Calu3 (cell line): Measurements from ENCODE around the gene WASHC4. TPM values are rescaled to one million over a fixed set of nuclear protein-coding genes. Genes with fewer than 3 reads are reported as not detected.

ENCODE experiments used
- BruUV-seq: library from RNA; stranded (reverse); fragments of 400-500 nt; replicated peaks from 2 replicates; lab custom pipeline; 2021; lab: Mats Ljungman, UMichigan
- CTCF ChIA-PET: fragments of 300-600 bp; sonication (Branson Sonifier 250); formaldehyde crosslinking; loops from one replicate; lab custom pipeline; 2022; ENCODE audit warnings: antibody characterized with exemption; lab: Charles Lee
- DNase-seq: peaks from one replicate; pipeline ENCODE4 v3.0.0; 2022
- H3K27ac Mint-ChIP-seq: one replicate; pipeline ENCODE4 v1.8.0; 2022; ENCODE audit warnings: mixed read lengths; ENCODE audit not compliant: unreplicated experiment
- H3K27me3 Mint-ChIP-seq: one replicate; pipeline ENCODE4 v1.8.0; 2022; ENCODE audit warnings: mixed read lengths; ENCODE audit not compliant: unreplicated experiment
- H3K36me3 Mint-ChIP-seq: one replicate; pipeline ENCODE4 v1.8.0; 2022; ENCODE audit warnings: mild to moderate bottlenecking, moderate library complexity, mixed read lengths; ENCODE audit not compliant: insufficient read depth, unreplicated experiment
- H3K4me1 Mint-ChIP-seq: one replicate; pipeline ENCODE4 v1.8.0; 2022; ENCODE audit warnings: mild to moderate bottlenecking, low read depth, mixed read lengths; ENCODE audit not compliant: unreplicated experiment
- H3K4me3 Mint-ChIP-seq: one replicate; pipeline ENCODE4 v1.8.0; 2022; ENCODE audit warnings: mild to moderate bottlenecking, low read depth, moderate library complexity, mixed read lengths; ENCODE audit not compliant: unreplicated experiment
- H3K9me3 Mint-ChIP-seq: one replicate; pipeline ENCODE4 v1.8.0; 2022; ENCODE audit warnings: low read depth, mixed read lengths; ENCODE audit not compliant: unreplicated experiment
- intact Hi-C: fragments of 100-400 bp; cut with micrococcal nuclease; formaldehyde crosslinking; loops from one replicate; pipeline ENCODE4 v1.10.0; 2022; ENCODE audit not compliant: unreplicated experiment
- total RNA-seq: library from RNA; stranded (reverse); gene quantifications from 2 replicates; pipeline ENCODE4 v1.2.3, GENCODE V29; 2022
- TF ChIP-seq, protein P1 (sequence below): fragments of 200-600 bp; IDR thresholded peaks from one replicate; pipeline ENCODE4 v1.8.0; 2022; ENCODE audit warnings: antibody characterized with exemption; ENCODE audit not compliant: unreplicated experiment

Gene WASHC4
- total RNA-seq, 1 experiment from 2014 or later = 73.0 TPM

DNA sequence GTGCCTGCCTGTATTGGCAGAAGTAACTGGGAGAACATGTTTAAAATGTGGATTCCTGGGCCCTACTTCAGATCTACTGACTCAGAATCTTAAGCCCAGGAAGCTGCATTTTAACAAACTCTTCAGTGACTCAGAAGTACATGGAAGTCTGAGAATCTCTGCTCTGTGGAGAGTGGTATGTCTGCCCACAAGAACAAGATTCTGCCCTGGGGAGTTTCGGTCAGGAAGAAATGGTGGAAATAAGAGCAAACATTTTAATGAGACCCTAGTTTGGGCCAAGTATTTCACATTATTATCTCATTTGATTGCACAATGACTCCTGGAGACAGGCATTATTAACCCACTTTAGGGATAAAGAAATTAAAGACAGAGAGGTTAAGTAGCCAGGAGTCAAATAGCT is 31.4 kb upstream of the WASHC4 start:
- Mint-ChIP-seq H3K4me3 (no peak overlapping the region), H3K27ac (no peak overlapping the region), H3K4me1 (no peaks in the 10 kb centered on the region), H3K36me3 (no peaks in the 10 kb centered on the region), H3K9me3 (no peaks in the 10 kb centered on the region), H3K27me3 (no peaks in the 10 kb centered on the region)
- CTCF ChIA-PET = no interaction called here
- no peak for DNase-seq
- TF ChIP-seq, protein P1, sequence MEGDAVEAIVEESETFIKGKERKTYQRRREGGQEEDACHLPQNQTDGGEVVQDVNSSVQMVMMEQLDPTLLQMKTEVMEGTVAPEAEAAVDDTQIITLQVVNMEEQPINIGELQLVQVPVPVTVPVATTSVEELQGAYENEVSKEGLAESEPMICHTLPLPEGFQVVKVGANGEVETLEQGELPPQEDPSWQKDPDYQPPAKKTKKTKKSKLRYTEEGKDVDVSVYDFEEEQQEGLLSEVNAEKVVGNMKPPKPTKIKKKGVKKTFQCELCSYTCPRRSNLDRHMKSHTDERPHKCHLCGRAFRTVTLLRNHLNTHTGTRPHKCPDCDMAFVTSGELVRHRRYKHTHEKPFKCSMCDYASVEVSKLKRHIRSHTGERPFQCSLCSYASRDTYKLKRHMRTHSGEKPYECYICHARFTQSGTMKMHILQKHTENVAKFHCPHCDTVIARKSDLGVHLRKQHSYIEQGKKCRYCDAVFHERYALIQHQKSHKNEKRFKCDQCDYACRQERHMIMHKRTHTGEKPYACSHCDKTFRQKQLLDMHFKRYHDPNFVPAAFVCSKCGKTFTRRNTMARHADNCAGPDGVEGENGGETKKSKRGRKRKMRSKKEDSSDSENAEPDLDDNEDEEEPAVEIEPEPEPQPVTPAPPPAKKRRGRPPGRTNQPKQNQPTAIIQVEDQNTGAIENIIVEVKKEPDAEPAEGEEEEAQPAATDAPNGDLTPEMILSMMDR = no peak
- intact Hi-C loops = no loop called here
- no TSS peak for BruUV-seq

DNA sequence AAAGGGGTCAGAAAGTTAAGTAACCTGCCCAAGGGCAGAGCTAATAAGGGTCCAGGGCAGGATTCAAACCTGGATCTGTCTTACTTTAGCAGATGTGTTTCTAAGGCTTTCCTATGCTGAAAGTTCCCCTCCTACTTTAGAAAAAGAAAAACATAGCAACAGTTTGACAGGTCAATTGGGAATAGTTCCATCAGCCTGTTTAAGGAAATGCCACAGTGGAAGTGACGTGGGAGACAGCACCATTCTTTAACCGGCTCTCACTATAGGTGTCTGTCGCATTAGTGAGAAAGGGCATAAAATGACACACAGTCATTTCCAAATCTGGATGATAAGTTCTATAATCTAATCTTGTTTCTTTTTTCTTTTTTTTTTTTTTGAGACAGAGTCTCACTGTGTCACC is 30.6 kb upstream of the WASHC4 start:
- TF ChIP-seq, protein P1 = no peak
- no peaks in the 10 kb centered on the region for H3K9me3 Mint-ChIP-seq
- no peaks in the 10 kb centered on the region for H3K27me3 Mint-ChIP-seq
- no peak for DNase-seq
- no peak overlapping the region for H3K27ac Mint-ChIP-seq
- intact Hi-C loops = no loop called here
- H3K4me1 Mint-ChIP-seq = peaks cover 1% of the 10 kb centered on the region
- no peaks in the 10 kb centered on the region for H3K36me3 Mint-ChIP-seq
- BruUV-seq = no TSS peak
- CTCF ChIA-PET = no interaction called here
- no peak overlapping the region for H3K4me3 Mint-ChIP-seq

DNA sequence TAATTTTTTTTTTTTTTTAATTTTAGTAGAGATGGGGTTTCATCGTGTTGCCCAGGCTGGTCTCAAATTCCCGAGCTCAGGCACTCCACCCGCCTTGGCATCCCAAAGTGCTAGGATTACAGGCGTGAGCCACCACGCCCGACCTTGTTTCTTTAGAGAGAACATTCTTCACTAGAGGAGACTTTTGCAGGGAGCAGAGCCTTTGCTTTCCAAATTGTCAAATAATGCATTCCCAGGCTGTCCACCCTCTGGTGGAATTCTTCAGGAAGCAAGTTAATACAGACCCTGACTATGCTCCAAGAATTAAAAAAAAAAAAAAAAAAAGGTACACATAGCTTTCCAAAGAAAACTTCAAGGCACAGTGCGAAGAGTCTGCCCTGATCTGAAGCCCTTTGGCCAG is 30.1 kb upstream of the WASHC4 start:
- Mint-ChIP-seq H3K27me3 (no peaks in the 10 kb centered on the region), H3K9me3 (no peaks in the 10 kb centered on the region), H3K4me3 (no peak overlapping the region), H3K27ac (no peak overlapping the region), H3K4me1 (peaks cover 7% of the 10 kb centered on the region), H3K36me3 (no peaks in the 10 kb centered on the region)
- CTCF ChIA-PET = no interaction called here
- no TSS peak for BruUV-seq
- intact Hi-C loops = no loop called here
- DNase-seq = no peak
- TF ChIP-seq, protein P1 = no peak

DNA sequence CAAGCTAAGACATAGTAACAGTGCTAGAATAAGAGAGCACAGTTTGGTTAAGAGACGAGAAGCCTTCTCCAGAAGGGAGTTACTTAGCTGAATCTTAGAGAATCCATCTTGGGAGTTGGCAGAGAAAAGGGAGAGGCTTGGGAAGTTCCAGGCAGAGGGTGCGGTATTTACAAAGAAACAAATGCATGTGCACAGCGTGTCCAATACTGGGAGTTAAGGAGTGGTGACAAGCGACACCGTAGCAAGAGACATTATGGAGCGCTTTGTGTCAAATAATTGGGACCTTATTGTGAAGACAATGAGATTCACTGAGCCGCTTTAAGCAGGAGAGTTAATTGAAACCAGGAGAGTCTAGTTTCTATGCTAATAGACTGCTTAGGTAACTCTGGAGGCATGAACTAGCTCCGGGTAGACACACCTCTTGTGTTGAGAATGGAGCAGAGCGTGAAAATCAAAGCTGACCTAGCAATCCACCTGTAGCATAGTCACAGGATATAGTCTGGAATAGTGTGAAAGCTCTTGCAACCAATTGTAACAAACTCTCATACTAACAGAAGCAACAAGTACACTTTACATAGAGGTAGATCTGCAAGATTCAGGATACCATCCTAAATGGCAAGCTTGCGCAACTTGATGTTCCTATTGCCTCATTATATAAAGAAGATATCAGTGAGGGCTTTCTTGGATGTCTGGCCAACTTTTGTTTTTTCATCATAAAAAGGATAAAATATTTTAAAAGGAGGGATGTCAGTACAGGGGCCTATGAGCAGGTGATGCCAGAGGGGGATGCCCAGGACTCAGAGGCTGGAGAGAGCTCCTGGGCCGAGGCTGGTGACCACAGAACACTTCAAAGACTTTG is 28.6 kb upstream of the WASHC4 start:
- Mint-ChIP-seq H3K27ac (no peak overlapping the region), H3K9me3 (no peaks in the 10 kb centered on the region), H3K4me3 (no peak overlapping the region), H3K27me3 (no peaks in the 10 kb centered on the region), H3K4me1 (peaks cover 22% of the 10 kb centered on the region), H3K36me3 (peaks cover 7% of the 10 kb centered on the region)
- TF ChIP-seq, protein P1 = no peak
- intact Hi-C loops = no loop called here
- CTCF ChIA-PET = no interaction called here
- DNase-seq = no peak
- no TSS peak for BruUV-seq
